VCaP (cell line): ENCODE results near the gene DPP3.

Experiments
- H3K27ac ChIP-seq: fragments of 450-650 bp; 2 replicates; pipeline ENCODE4 v1.5.1; 2017
- CTCF ChIP-seq: fragments of 450-650 bp; conservative IDR thresholded peaks from 2 replicates; pipeline ENCODE4 v1.5.1; 2017; ENCODE audit warnings: mild to moderate bottlenecking, moderate library complexity

DPP3 gene

GRCh38 chr11:66505276-66505816, 25.1 kb downstream of the DPP3 start:
- no peak overlapping the region for H3K27ac ChIP-seq
- TF ChIP-seq CTCF = no peak

- no peak for TF ChIP-seq CTCF
Observed at GRCh38 chr11:66509131-66509561, 28.9 kb downstream of the DPP3 start.

GRCh38 chr11:66510271-66510989, 30.2 kb downstream of the DPP3 start, which contains the start of gene BBS1:
BBS1 (plus strand) TSS chr11:66510635; CDS start chr11:66510660, 25 bp downstream.
- no peak for TF ChIP-seq CTCF
- H3K27ac ChIP-seq = peak within 1 kb of the TSS; percentile 73

More at GRCh38 chr11:66509131-66509561, 28.9 kb downstream of the DPP3 start:
- H3K27ac ChIP-seq = no peak overlapping the region

GRCh38 chr11:66510990-66511339, 30.7 kb downstream of the DPP3 start:
- H3K27ac ChIP-seq = peak overlapping the region; percentile 73
- TF ChIP-seq CTCF = no peak

- TF ChIP-seq CTCF = no peak
- H3K27ac ChIP-seq = no peak overlapping the region
Observed at GRCh38 chr11:66523611-66524010, 43.4 kb downstream of the DPP3 start.

GRCh38 chr11:66524304-66525040, 44.2 kb downstream of the DPP3 start:
- TF ChIP-seq CTCF = no peak
- H3K27ac ChIP-seq = no peak overlapping the region

GRCh38 chr11:66529069-66529468, 48.8 kb downstream of the DPP3 start:
- no peak overlapping the region for H3K27ac ChIP-seq
- TF ChIP-seq CTCF = no peak
